GM12878 (cell line): Measurements from ENCODE around the gene OR13C8. TPM values are rescaled to one million over a fixed set of nuclear protein-coding genes. Genes with fewer than 3 reads are reported as not detected.

Source experiments
- ATAC-seq: fragments of 200-7000 bp; cut with Tn5 transposase; 3 replicates; pipeline ENCODE4 v1.9.1; 2020; ENCODE audit warnings: mild to moderate bottlenecking, moderate library complexity
- BruUV-seq: library from RNA; stranded (reverse); fragments of 400-500 nt; replicated peaks from 2 replicates; lab custom pipeline; 2021; lab: Mats Ljungman, UMichigan
- CTCF ChIA-PET: fragments of 300-600 bp; sonication (Branson Sonifier 250); formaldehyde crosslinking; extraction: SDS; loops from one replicate; lab custom pipeline; 2021; ENCODE audit warnings: inconsistent platforms; lab: Yijun Ruan, JAX
- POLR2A ChIA-PET: fragments of 350-600 bp; formaldehyde crosslinking; extraction: SDS; loops from one replicate; lab custom pipeline; 2021; ENCODE audit warnings: inconsistent platforms; lab: Charles Lee
- RAD21 ChIA-PET: fragments of 300-600 bp; sonication (Branson Sonifier 250); formaldehyde crosslinking; loops from one replicate; lab custom pipeline; 2023; ENCODE audit warnings: antibody characterized with exemption; ENCODE audit not compliant: unreplicated experiment; lab: Charles Lee
- SMC1A ChIA-PET: fragments of 300-600 bp; sonication (Branson Sonifier 250); formaldehyde crosslinking; loops from one replicate; lab custom pipeline; 2023; ENCODE audit not compliant: unreplicated experiment, uncharacterized antibody; lab: Charles Lee
- DNase-seq: peaks from one replicate; pipeline ENCODE4 v3.0.0-alpha.2; 2011; ENCODE audit warnings: low read depth, low spot score
- FAIRE-seq: peaks from 3 replicates; lab custom pipeline; 2011; peaks lifted over from hg19 to GRCh38; lab: Jason Lieb, UNC
- H2AFZ ChIP-seq: 2 replicates; pipeline ENCODE4 v1.6.0; 2011; ENCODE audit warnings: low read depth, low read length, control low read depth; ENCODE audit not compliant: control insufficient read depth
- H3K27ac ChIP-seq: 2 replicates; pipeline ENCODE4 v1.5.1; 2011; ENCODE audit warnings: control low read depth; ENCODE audit not compliant: control insufficient read depth, insufficient read depth
- H3K27me3 ChIP-seq, 2 experiments: replicated peaks in 1 of 2; 2 replicates each; pipeline versions ENCODE4 v1.6.0 to v1.6.1; 2011; ENCODE audit warnings: low read length in 1 of 2; ENCODE audit not compliant: control insufficient read depth in 2 of 2, insufficient read depth in 2 of 2
- H3K36me3 ChIP-seq, 2 experiments: 2 replicates each; pipeline ENCODE4 v1.5.1; 2011; ENCODE audit warnings: low read length in 1 of 2; ENCODE audit not compliant: control insufficient read depth in 2 of 2, insufficient read depth in 2 of 2
- H3K4me1 ChIP-seq: 2 replicates; pipeline ENCODE4 v1.6.1; 2011; ENCODE audit warnings: mild to moderate bottlenecking, low read length, moderate library complexity, mixed read lengths; ENCODE audit not compliant: control insufficient read depth, insufficient read depth
- H3K4me2 ChIP-seq: 2 replicates; pipeline ENCODE4 v1.6.0; 2011; ENCODE audit warnings: control low read depth; ENCODE audit not compliant: control insufficient read depth, insufficient read depth
- H3K4me3 ChIP-seq: fragments of 200-600 bp; sonication (generic); 2 replicates; pipeline ENCODE4 v1.5.1; 2016
- H3K79me2 ChIP-seq: 2 replicates; pipeline ENCODE4 v1.6.0; 2011; ENCODE audit warnings: low read length; ENCODE audit not compliant: control insufficient read depth, insufficient read depth
- H3K9ac ChIP-seq: 2 replicates; pipeline ENCODE4 v1.8.0; 2011; ENCODE audit warnings: low read length, control low read depth, mixed read lengths; ENCODE audit not compliant: control insufficient read depth, insufficient read depth
- H3K9me3 ChIP-seq: replicated peaks from 3 replicates; pipeline ENCODE4 v1.5.1; 2011; ENCODE audit warnings: mild to moderate bottlenecking, low read length; ENCODE audit not compliant: control insufficient read depth, insufficient read depth
- H4K20me1 ChIP-seq: 2 replicates; pipeline ENCODE4 v1.6.0; 2011; ENCODE audit not compliant: control insufficient read depth, insufficient read depth
- BRCA1 ChIP-seq: IDR thresholded peaks from 2 replicates; pipeline ENCODE4 v1.6.1; 2011; ENCODE audit warnings: low read depth, low read length, improper control_type of control experiment
- CBX3 ChIP-seq: fragments of 200-600 bp; sonication (generic); IDR thresholded peaks from 2 replicates; pipeline ENCODE4 v1.6.1; 2016; ENCODE audit warnings: low read depth, borderline replicate concordance
- CBX5 ChIP-seq: sonication (generic); IDR thresholded peaks from 2 replicates; pipeline ENCODE4 v1.6.1; 2016; ENCODE audit warnings: low read depth, moderate library complexity, mild to moderate bottlenecking, inconsistent platforms
- EP300 ChIP-seq, 2 experiments: fragments of 150-350 bp in 1 of 2; IDR thresholded peaks; 2 replicates each; pipeline ENCODE4 v1.6.1; 2011 to 2012; ENCODE audit warnings: low read depth in 2 of 2, low read length in 2 of 2, borderline replicate concordance in 1 of 2, improper control_type of control experiment in 1 of 2, inconsistent platforms in 1 of 2; ENCODE audit not compliant: control insufficient read depth in 1 of 2
- IKZF1 ChIP-seq: fragments of 450-650 bp; conservative IDR thresholded peaks from 2 replicates; pipeline ENCODE4 v1.6.1; 2017; ENCODE audit warnings: antibody characterized with exemption, mild to moderate bottlenecking
- IKZF2 ChIP-seq, 2 experiments: fragments of 450-650 bp; IDR thresholded peaks; 2 replicates each; pipeline ENCODE4 v1.6.1; 2017; ENCODE audit warnings: mild to moderate bottlenecking in 2 of 2, moderate library complexity in 2 of 2
- IRF3 ChIP-seq: fragments of 450-650 bp; IDR thresholded peaks from 2 replicates; pipeline ENCODE4 v1.6.1; 2014; ENCODE audit warnings: mild to moderate bottlenecking
- IRF4 ChIP-seq: IDR thresholded peaks from 2 replicates; pipeline ENCODE4 v1.6.1; 2011; ENCODE audit warnings: low read depth, low read length
- MEF2A ChIP-seq: IDR thresholded peaks from 2 replicates; pipeline ENCODE4 v1.6.1; 2011; ENCODE audit warnings: low read depth, mild to moderate bottlenecking, low read length, moderate library complexity; ENCODE audit not compliant: insufficient read depth
- MYB ChIP-seq: fragments of 150-350 bp; IDR thresholded peaks from 2 replicates; pipeline ENCODE4 v1.6.1; 2014; ENCODE audit warnings: mild to moderate bottlenecking, low read depth, low read length, borderline replicate concordance
- MYC ChIP-seq: IDR thresholded peaks from 2 replicates; pipeline ENCODE4 v1.6.1; 2011; ENCODE audit warnings: mild to moderate bottlenecking, low read length, moderate library complexity, inconsistent platforms; ENCODE audit not compliant: insufficient read depth, insufficient replicate concordance, insufficient read length, severe bottlenecking
- NFXL1 ChIP-seq: fragments of 450-650 bp; IDR thresholded peaks from 2 replicates; pipeline ENCODE4 v1.6.1; 2017; ENCODE audit warnings: antibody characterized with exemption, mild to moderate bottlenecking, borderline replicate concordance
- NR2C2 ChIP-seq: IDR thresholded peaks from 2 replicates; pipeline ENCODE4 v1.6.1; 2011; ENCODE audit warnings: borderline replicate concordance, low read depth; ENCODE audit not compliant: control insufficient read depth, insufficient read length
- NRF1 ChIP-seq: conservative IDR thresholded peaks from 2 replicates; pipeline ENCODE4 v1.6.1; 2011; ENCODE audit warnings: mild to moderate bottlenecking, low read depth, low read length, improper control_type of control experiment
- PAX8 ChIP-seq: fragments of 450-650 bp; IDR thresholded peaks from 2 replicates; pipeline ENCODE4 v1.6.1; 2017; ENCODE audit warnings: mild to moderate bottlenecking, moderate library complexity
- POLR2AphosphoS2 ChIP-seq: IDR thresholded peaks from 2 replicates; pipeline ENCODE4 v1.6.1; 2011; ENCODE audit warnings: low read depth, mild to moderate bottlenecking, low read length, improper control_type of control experiment, moderate library complexity
- RUNX3 ChIP-seq: IDR thresholded peaks from 2 replicates; pipeline ENCODE4 v1.6.1; 2012; ENCODE audit warnings: low read length, inconsistent platforms
- SMAD1 ChIP-seq: fragments of 450-650 bp; IDR thresholded peaks from 2 replicates; pipeline ENCODE4 v1.6.1; 2018; ENCODE audit warnings: mild to moderate bottlenecking, low read depth; ENCODE audit not compliant: partially characterized antibody
- USF1 ChIP-seq: IDR thresholded peaks from 2 replicates; pipeline ENCODE4 v1.6.1; 2011; ENCODE audit warnings: borderline replicate concordance, low read depth, mild to moderate bottlenecking, moderate library complexity, mixed read lengths, low read length; ENCODE audit not compliant: insufficient read depth; ENCODE audit errors: extremely low read length
- WGBS: methylation state at CpG from one replicate; pipeline ENCODE4 v1.1.6; 2016; ENCODE audit warnings: low lambda C conversion rate; ENCODE audit not compliant: insufficient replicate concordance, insufficient coverage; ENCODE audit errors: missing lambda C conversion rate; 5-methylcytosine and 5-hydroxymethylcytosine counted together
- in situ Hi-C: fragments of 300-500 bp; cut with MboI; formaldehyde crosslinking; loops from 9 replicates; pipeline ENCODE4 v1.14.3; 2018; ENCODE audit warnings: mixed read lengths
- intact Hi-C: fragments of 100-400 bp; cut with micrococcal nuclease; formaldehyde crosslinking; loops from one replicate; pipeline ENCODE4 v1.14.2; 2022; ENCODE audit not compliant: unreplicated experiment
- polyA plus RNA-seq, 11 experiments: library from polyadenylated mRNA; depleted of rRNA in 4 of 11; unstranded in 6 of 11; stranded (reverse) in 5 of 11; fragments of >200 nt; fragmentation: Nextera tagmentation in 4 of 11; fragmentation: Illumina TruSeq in 1 of 11; extraction: Ambion mirVana in 4 of 11; extraction: Trizol in 1 of 11; gene quantifications; 1 replicate in 1 of 11; 2 replicates in 10 of 11; pipeline versions ENCODE4 v1.2.1 to v1.2.3, GENCODE V29; 2011 to 2016; ENCODE audit warnings: inconsistent platforms in 2 of 11, missing spikeins in 2 of 11, low read depth in 1 of 11
- total RNA-seq, 4 experiments: library from RNA; depleted of rRNA in 3 of 4; stranded (reverse); fragments of >200 nt in 3 of 4; fragmentation: Illumina TruSeq in 1 of 4; extraction: Trizol in 1 of 4; gene quantifications; 2 replicates each; pipeline versions ENCODE4 v1.2.1 to v1.2.3, GENCODE V29; 2013 to 2021

The OR13C8 gene
- total and polyA plus RNA-seq, 10 of the 15 experiments (the other 5 are each of a cell fraction or from before 2014, with no cell fraction given), result not detected

- no peak overlapping the region for H2AFZ ChIP-seq
- POLR2A ChIA-PET, result no interaction called here
- FAIRE-seq (no peak), ATAC-seq (no peak), DNase-seq (no peak)
- 0% methylated on average over 1 of the region's 1 CpG for WGBS
- H3K9me3 ChIP-seq, result no peaks in the 10 kb centered on the region
- no peak overlapping the region for H3K4me2 ChIP-seq
- H3K79me2 ChIP-seq, result no peaks in the 10 kb centered on the region
- intact Hi-C loops, result no loop called here
- RAD21 ChIA-PET, result no interaction called here
- no peak for TF ChIP-seq IRF4
- TF ChIP-seq IKZF1, result no peak
- TF ChIP-seq NRF1, result no peak
- no peak for TF ChIP-seq IKZF2 (IDR thresholded peaks at IDR 0.05)
- TF ChIP-seq MEF2A, result no peak
- no peak for TF ChIP-seq CBX5
- TF ChIP-seq EP300 (IDR thresholded peaks at IDR 0.05; ENCODE audit: borderline replicate concordance in 1 of 2, control insufficient read depth in 1 of 2, low read depth in 2 of 2, low read length in 2 of 2), result no peak
- TF ChIP-seq MYC, result no peak
- no peak for TF ChIP-seq CBX3
- no peak for TF ChIP-seq BRCA1
- TF ChIP-seq SMAD1, result no peak
- TF ChIP-seq NR2C2, result no peak
- TF ChIP-seq RUNX3, result no peak
- TF ChIP-seq NFXL1, result no peak
- no peak for TF ChIP-seq PAX8
- no peak for TF ChIP-seq IRF3
- TF ChIP-seq USF1, result no peak
- no peak for TF ChIP-seq MYB
- TF ChIP-seq POLR2AphosphoS2, result no peak
- H3K27ac ChIP-seq, result no peak overlapping the region
- no peak overlapping the region for H3K9ac ChIP-seq
- no peaks in the 10 kb centered on the region for H3K36me3 ChIP-seq
- H3K4me1 ChIP-seq, result no peaks in the 10 kb centered on the region
- no TSS peak for BruUV-seq
- H3K27me3 ChIP-seq, result no peaks in the 10 kb centered on the region
- in situ Hi-C loops, result no loop called here
- SMC1A ChIA-PET, result interaction anchor here (1.0 kb wide), 1 partner anchor 25 kb away, joined by 4 read pairs; no protein-coding TSS in a partner anchor
- no peaks in the 10 kb centered on the region for H4K20me1 ChIP-seq
- H3K4me3 ChIP-seq, result no peak overlapping the region
- CTCF ChIA-PET, result interaction anchor here (1.3 kb wide), 1 partner anchor 17 kb away, joined by 3 read pairs; no protein-coding TSS in a partner anchor
Measured at GRCh38 chr9:104539275-104539674, 29.7 kb upstream of the OR13C8 start.
